Activated naive CD8-positive, alpha-beta T cell treated with anti-CD3 and anti-CD28 coated beads, Interleukin-2, amount 50 U/mL, for 24 hours (primary cell): Measurements from ENCODE around the gene OTULIN.
A peak's percentile ranks its signal among the peaks of the same experiment; 100 is the strongest.

ENCODE experiments used
- ATAC-seq: fragments of 150-1000 bp; cut with Tn5 transposase; one replicate; pipeline ENCODE4 v1.10.0; 2021
- DNase-seq: peaks from one replicate; pipeline ENCODE4 v3.0.0; 2021
- H3K27ac Mint-ChIP-seq: one replicate; pipeline ENCODE4 v1.8.0; 2021; ENCODE audit warnings: mild to moderate bottlenecking, mixed read lengths
- H3K27me3 Mint-ChIP-seq: one replicate; pipeline ENCODE4 v1.8.0; 2021; ENCODE audit warnings: mixed read lengths
- H3K36me3 Mint-ChIP-seq: one replicate; pipeline ENCODE4 v1.8.0; 2021; ENCODE audit warnings: low read depth, mixed read lengths
- H3K4me1 Mint-ChIP-seq: one replicate; pipeline ENCODE4 v1.8.0; 2021; ENCODE audit warnings: mixed read lengths
- H3K4me3 Mint-ChIP-seq: one replicate; pipeline ENCODE4 v1.8.0; 2021; ENCODE audit warnings: mild to moderate bottlenecking, moderate library complexity, mixed read lengths
- H3K9me3 Mint-ChIP-seq: one replicate; pipeline ENCODE4 v1.8.0; 2021; ENCODE audit warnings: mixed read lengths

OTULIN gene

GRCh38 chr5:14713476-14714390 lies 49.2 kb downstream of the OTULIN start:
- H3K9me3 Mint-ChIP-seq: no peaks in the 10 kb centered on the region
- H3K27ac Mint-ChIP-seq: peak overlapping the region; percentile 74
- no peaks in the 10 kb centered on the region for H3K27me3 Mint-ChIP-seq
- no peak overlapping the region for H3K4me3 Mint-ChIP-seq
- H3K4me1 Mint-ChIP-seq: peaks cover 10% of the 10 kb centered on the region
- H3K36me3 Mint-ChIP-seq: peaks cover 53% of the 10 kb centered on the region
- no peak for DNase-seq
- no peak for ATAC-seq

GRCh38 chr5:14714706-14715105 lies 50.2 kb downstream of the OTULIN start:
- no peak overlapping the region for H3K4me3 Mint-ChIP-seq
- DNase-seq (no peak), ATAC-seq (no peak)
- H3K27ac Mint-ChIP-seq: no peak overlapping the region
- peaks cover 6% of the 10 kb centered on the region for H3K4me1 Mint-ChIP-seq
- peaks cover 50% of the 10 kb centered on the region for H3K36me3 Mint-ChIP-seq
- no peaks in the 10 kb centered on the region for H3K9me3 Mint-ChIP-seq
- H3K27me3 Mint-ChIP-seq: no peaks in the 10 kb centered on the region

- Mint-ChIP-seq H3K4me1 (peaks cover 7% of the 10 kb centered on the region), H3K27me3 (no peaks in the 10 kb centered on the region), H3K9me3 (no peaks in the 10 kb centered on the region), H3K27ac (no peak overlapping the region), H3K4me3 (no peak overlapping the region), H3K36me3 (peaks cover 43% of the 10 kb centered on the region)
- DNase-seq: no peak
- ATAC-seq: no peak
These were observed 51.0 kb downstream of the OTULIN start for GRCh38 chr5:14715481-14715880.

- no peak overlapping the region for H3K27ac Mint-ChIP-seq
- H3K4me1 Mint-ChIP-seq: peaks cover 7% of the 10 kb centered on the region
- no peaks in the 10 kb centered on the region for H3K9me3 Mint-ChIP-seq
- ATAC-seq (no peak), DNase-seq (no peak)
- no peaks in the 10 kb centered on the region for H3K27me3 Mint-ChIP-seq
- peaks cover 35% of the 10 kb centered on the region for H3K36me3 Mint-ChIP-seq
- no peak overlapping the region for H3K4me3 Mint-ChIP-seq
These were observed 52.5 kb downstream of the OTULIN start for GRCh38 chr5:14716755-14717752.

GRCh38 chr5:14718778-14719177 lies 54.3 kb downstream of the OTULIN start:
- Mint-ChIP-seq H3K4me3 (no peak overlapping the region), H3K36me3 (peaks cover 37% of the 10 kb centered on the region), H3K27me3 (no peaks in the 10 kb centered on the region), H3K9me3 (no peaks in the 10 kb centered on the region), H3K4me1 (peaks cover 16% of the 10 kb centered on the region), H3K27ac (no peak overlapping the region)
- ATAC-seq (no peak), DNase-seq (no peak)

- Mint-ChIP-seq H3K36me3 (peaks cover 44% of the 10 kb centered on the region), H3K27ac (no peak overlapping the region), H3K27me3 (no peaks in the 10 kb centered on the region), H3K4me1 (peaks cover 18% of the 10 kb centered on the region), H3K4me3 (no peak overlapping the region), H3K9me3 (no peaks in the 10 kb centered on the region)
- DNase-seq: no peak
- no peak for ATAC-seq
These were observed 55.9 kb downstream of the OTULIN start for GRCh38 chr5:14720236-14720923.

GRCh38 chr5:14721990-14722656 lies 57.6 kb downstream of the OTULIN start:
- no peaks in the 10 kb centered on the region for H3K9me3 Mint-ChIP-seq
- peaks cover 50% of the 10 kb centered on the region for H3K36me3 Mint-ChIP-seq
- H3K4me3 Mint-ChIP-seq: no peak overlapping the region
- no peaks in the 10 kb centered on the region for H3K27me3 Mint-ChIP-seq
- H3K4me1 Mint-ChIP-seq: peaks cover 18% of the 10 kb centered on the region
- DNase-seq (no peak), ATAC-seq (no peak)
- H3K27ac Mint-ChIP-seq: no peak overlapping the region

- Mint-ChIP-seq H3K27me3 (no peaks in the 10 kb centered on the region), H3K4me3 (no peak overlapping the region), H3K9me3 (no peaks in the 10 kb centered on the region), H3K27ac (no peak overlapping the region), H3K36me3 (peaks cover 47% of the 10 kb centered on the region), H3K4me1 (peaks cover 18% of the 10 kb centered on the region)
- ATAC-seq (no peak), DNase-seq (no peak)
These were observed 58.4 kb downstream of the OTULIN start for GRCh38 chr5:14722923-14723322.

GRCh38 chr5:14723701-14724132 lies 59.2 kb downstream of the OTULIN start:
- Mint-ChIP-seq H3K27me3 (no peaks in the 10 kb centered on the region), H3K36me3 (peaks cover 47% of the 10 kb centered on the region), H3K4me3 (no peak overlapping the region), H3K9me3 (no peaks in the 10 kb centered on the region), H3K4me1 (peaks cover 17% of the 10 kb centered on the region), H3K27ac (no peak overlapping the region)
- ATAC-seq (peak; percentile 62), DNase-seq (no peak)

GRCh38 chr5:14724633-14725032 lies 60.1 kb downstream of the OTULIN start:
- peaks cover 45% of the 10 kb centered on the region for H3K36me3 Mint-ChIP-seq
- no peaks in the 10 kb centered on the region for H3K9me3 Mint-ChIP-seq
- peaks cover 12% of the 10 kb centered on the region for H3K4me1 Mint-ChIP-seq
- no peak overlapping the region for H3K4me3 Mint-ChIP-seq
- H3K27me3 Mint-ChIP-seq: no peaks in the 10 kb centered on the region
- ATAC-seq (no peak), DNase-seq (no peak)
- H3K27ac Mint-ChIP-seq: no peak overlapping the region

GRCh38 chr5:14726066-14726838 lies 61.7 kb downstream of the OTULIN start:
- no peak overlapping the region for H3K27ac Mint-ChIP-seq
- ATAC-seq (no peak), DNase-seq (no peak)
- H3K4me3 Mint-ChIP-seq: no peak overlapping the region
- H3K36me3 Mint-ChIP-seq: peaks cover 42% of the 10 kb centered on the region
- H3K9me3 Mint-ChIP-seq: no peaks in the 10 kb centered on the region
- peaks cover 10% of the 10 kb centered on the region for H3K4me1 Mint-ChIP-seq
- H3K27me3 Mint-ChIP-seq: no peaks in the 10 kb centered on the region

GRCh38 chr5:14727428-14727865 lies 62.9 kb downstream of the OTULIN start:
- Mint-ChIP-seq H3K4me3 (no peak overlapping the region), H3K36me3 (peaks cover 35% of the 10 kb centered on the region), H3K9me3 (no peaks in the 10 kb centered on the region), H3K4me1 (peaks cover 10% of the 10 kb centered on the region), H3K27ac (no peak overlapping the region), H3K27me3 (no peaks in the 10 kb centered on the region)
- ATAC-seq (peak; percentile 55), DNase-seq (peak; percentile 80)

GRCh38 chr5:14727928-14728458 lies 63.5 kb downstream of the OTULIN start:
- Mint-ChIP-seq H3K4me1 (peaks cover 8% of the 10 kb centered on the region), H3K27ac (no peak overlapping the region), H3K36me3 (peaks cover 30% of the 10 kb centered on the region)

More at GRCh38 chr5:14727928-14728458, 63.5 kb downstream of the OTULIN start:
- no peak for ATAC-seq
- no peak overlapping the region for H3K4me3 Mint-ChIP-seq
- no peaks in the 10 kb centered on the region for H3K27me3 Mint-ChIP-seq
- DNase-seq: no peak
- H3K9me3 Mint-ChIP-seq: no peaks in the 10 kb centered on the region
